ENCODE results near the gene MAN2B2. TPM values are rescaled to one million over a fixed set of nuclear protein-coding genes. Genes with fewer than 3 reads are reported as not detected.

The MAN2B2 gene
- total RNA-seq, 3 donors from 2014 or later: 18.7 to 49.8 (median 19.6) TPM

- no peak for TF ChIP-seq POLR2A (IDR thresholded peaks at IDR 0.05)
- no peak for TF ChIP-seq CTCF (IDR thresholded peaks at IDR 0.05)
- no peak for TF ChIP-seq POLR2AphosphoS5 (IDR thresholded peaks at IDR 0.05)
- H3K9me3 ChIP-seq: no peaks in the 10 kb centered on the region
- H3K27me3 ChIP-seq: peaks cover 9 to 26% of the 10 kb centered on the region in 2 donors
- intact Hi-C loops (cut with DNase I; ENCODE audit: low total_unique reads): loop anchor here (5.0 kb wide), 1 partner anchor 411 kb away; no protein-coding TSS in a partner anchor
- no peak for DNase-seq (ENCODE audit: low spot score in 2 of 2)
- peaks cover 9 to 10% of the 10 kb centered on the region in 2 donors for H3K4me1 ChIP-seq
- H3K36me3 ChIP-seq: no peaks in the 10 kb centered on the region
- H3K4me3 ChIP-seq: no peak overlapping the region
- H3K27ac ChIP-seq: no peak overlapping the region
Measured at GRCh38 chr4:6566391-6567190, 8.4 kb upstream of the MAN2B2 start.

- DNase-seq (ENCODE audit: low spot score in 2 of 2): no peak
- Histone ChIP-seq H3K4me3 (no peak overlapping the region), H3K27ac (no peak overlapping the region), H3K4me1 (peaks cover 9 to 10% of the 10 kb centered on the region in 2 donors), H3K9me3 (no peaks in the 10 kb centered on the region), H3K36me3 (no peaks in the 10 kb centered on the region), H3K27me3 (peaks cover 9 to 26% of the 10 kb centered on the region in 2 donors)
- intact Hi-C loops (cut with DNase I; ENCODE audit: low total_unique reads): loop anchor here (5.0 kb wide), 1 partner anchor 410 kb away; no protein-coding TSS in a partner anchor
- no peak for TF ChIP-seq POLR2A (IDR thresholded peaks at IDR 0.05)
- no peak for TF ChIP-seq POLR2AphosphoS5 (IDR thresholded peaks at IDR 0.05)
- TF ChIP-seq CTCF (IDR thresholded peaks at IDR 0.05): no peak
Measured at GRCh38 chr4:6567218-6567617, 7.8 kb upstream of the MAN2B2 start.

DNA sequence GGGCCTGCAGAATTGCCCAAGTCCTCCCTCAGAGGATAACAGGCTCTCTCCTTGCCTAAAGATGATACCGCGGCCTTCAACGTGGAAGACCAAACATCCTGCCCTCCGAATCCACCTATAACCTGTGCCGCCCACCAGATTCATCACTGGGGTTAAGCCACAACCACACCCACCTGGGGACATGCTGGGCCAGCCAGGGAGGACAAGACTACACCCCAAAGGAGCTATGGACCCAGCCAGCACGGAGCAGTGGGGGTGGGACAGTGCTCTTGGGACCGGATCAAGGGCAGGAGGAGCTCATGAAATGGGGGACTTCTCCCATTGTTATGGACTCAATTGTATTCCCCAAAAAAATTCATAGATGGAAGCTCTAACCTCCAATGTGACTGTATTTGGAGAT lies 6.8 kb upstream of the MAN2B2 start:
- intact Hi-C loops (cut with DNase I; ENCODE audit: low total_unique reads): loop anchor here (5.0 kb wide), 1 partner anchor 409 kb away; no protein-coding TSS in a partner anchor
- no peaks in the 10 kb centered on the region for H3K36me3 ChIP-seq

DNA sequence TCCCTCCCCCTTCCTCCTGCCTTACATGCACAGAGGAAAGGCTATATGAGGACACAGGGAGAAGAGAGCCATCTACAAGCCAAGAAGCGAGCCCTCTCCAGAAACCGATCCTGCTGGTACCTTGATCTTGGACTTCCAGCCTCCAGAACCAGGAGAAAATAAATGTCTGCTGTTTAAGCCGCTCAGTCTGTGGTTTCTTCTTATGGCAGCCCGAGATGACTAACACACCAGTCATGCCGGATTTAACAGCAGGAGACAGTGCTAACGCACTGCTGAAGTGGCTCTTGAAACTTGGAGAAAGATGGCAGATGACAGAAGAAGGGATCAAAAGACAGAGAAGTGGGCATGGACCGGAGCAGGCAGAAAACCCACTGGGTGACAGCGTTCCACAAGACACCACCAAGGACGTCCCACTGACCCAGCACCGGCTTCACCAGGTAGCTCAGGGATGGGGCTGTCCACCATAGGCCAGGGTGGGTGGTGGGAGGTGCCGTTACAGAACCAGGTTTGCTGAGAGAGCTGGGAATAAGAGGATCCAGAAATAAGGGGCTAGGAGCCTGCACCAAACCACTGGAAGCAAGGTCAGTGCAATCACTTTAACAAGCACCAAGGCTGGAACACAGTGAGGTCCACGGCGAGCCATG lies 6.2 kb upstream of the MAN2B2 start:
- H3K27me3 ChIP-seq: peaks cover 7 to 15% of the 10 kb centered on the region in 2 donors
- H3K9me3 ChIP-seq: no peaks in the 10 kb centered on the region
- no peaks in the 10 kb centered on the region for H3K36me3 ChIP-seq
- intact Hi-C loops (cut with DNase I; ENCODE audit: low total_unique reads): loop anchor here (5.0 kb wide), 1 partner anchor 408 kb away; no protein-coding TSS in a partner anchor
- H3K27ac ChIP-seq: no peak overlapping the region
- H3K4me1 ChIP-seq: peaks cover 3 to 6% of the 10 kb centered on the region in 2 donors
- no peak overlapping the region for H3K4me3 ChIP-seq
- TF ChIP-seq POLR2A (IDR thresholded peaks at IDR 0.05): no peak
- no peak for TF ChIP-seq CTCF (IDR thresholded peaks at IDR 0.05)
- TF ChIP-seq POLR2AphosphoS5 (IDR thresholded peaks at IDR 0.05): no peak
- no peak for DNase-seq (ENCODE audit: low spot score in 2 of 2)

More for the DNA sequence above, 6.8 kb upstream of the MAN2B2 start:
- H3K4me3 ChIP-seq: no peak overlapping the region
- no peaks in the 10 kb centered on the region for H3K9me3 ChIP-seq
- H3K4me1 ChIP-seq: peaks cover 5 to 8% of the 10 kb centered on the region in 2 donors
- TF ChIP-seq CTCF (IDR thresholded peaks at IDR 0.05) (no peak), POLR2AphosphoS5 (IDR thresholded peaks at IDR 0.05) (no peak), POLR2A (IDR thresholded peaks at IDR 0.05) (no peak)
- no peak overlapping the region for H3K27ac ChIP-seq
- H3K27me3 ChIP-seq: peaks cover 8 to 17% of the 10 kb centered on the region in 2 donors
- no peak for DNase-seq (ENCODE audit: low spot score in 2 of 2)

- no peaks in the 10 kb centered on the region for H3K9me3 ChIP-seq
- no peak overlapping the region for H3K27ac ChIP-seq
- H3K4me1 ChIP-seq: peaks cover 0 to 4% of the 10 kb centered on the region in 2 donors
- TF ChIP-seq CTCF (IDR thresholded peaks at IDR 0.05): no peak
- TF ChIP-seq POLR2A (IDR thresholded peaks at IDR 0.05): no peak
- no peak for TF ChIP-seq POLR2AphosphoS5 (IDR thresholded peaks at IDR 0.05)
- no peaks in the 10 kb centered on the region for H3K36me3 ChIP-seq
- no peak for DNase-seq (ENCODE audit: low spot score in 2 of 2)
- H3K27me3 ChIP-seq: no peaks in the 10 kb centered on the region
- intact Hi-C loops (cut with DNase I; ENCODE audit: low total_unique reads): no loop called here
- H3K4me3 ChIP-seq: no peak overlapping the region
Measured at GRCh38 chr4:6571608-6572007, 3.4 kb upstream of the MAN2B2 start.

Data from breast epithelium (tissue), 4 donors.